ENCODE measurements around the gene CIAO2A.
"Not testable (repeated sequence)": the region's sequence is repeated elsewhere in the genome, so short reads cannot be mapped to it uniquely, and the experiment has no call there.

The CIAO2A gene

DNA sequence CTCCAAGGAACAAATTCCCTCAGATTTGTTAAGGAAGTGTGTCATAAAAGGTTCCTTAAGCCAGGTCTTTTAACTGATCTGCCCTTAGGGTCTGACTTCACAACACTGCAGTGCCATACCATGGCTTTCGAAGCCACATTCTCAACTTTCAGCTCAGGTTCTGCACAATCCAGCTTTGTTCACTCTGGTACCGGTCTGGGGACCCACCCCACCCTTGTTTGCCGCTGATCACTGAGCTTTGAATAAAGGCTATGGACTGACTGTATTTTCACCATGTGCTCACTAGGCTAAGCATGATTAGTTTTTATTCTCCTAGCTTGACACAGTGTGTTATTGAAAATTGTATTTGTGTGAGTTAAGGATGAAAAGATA lies 18.0 kb upstream of the CIAO2A start:
- DNase-seq: no peak

DNA sequence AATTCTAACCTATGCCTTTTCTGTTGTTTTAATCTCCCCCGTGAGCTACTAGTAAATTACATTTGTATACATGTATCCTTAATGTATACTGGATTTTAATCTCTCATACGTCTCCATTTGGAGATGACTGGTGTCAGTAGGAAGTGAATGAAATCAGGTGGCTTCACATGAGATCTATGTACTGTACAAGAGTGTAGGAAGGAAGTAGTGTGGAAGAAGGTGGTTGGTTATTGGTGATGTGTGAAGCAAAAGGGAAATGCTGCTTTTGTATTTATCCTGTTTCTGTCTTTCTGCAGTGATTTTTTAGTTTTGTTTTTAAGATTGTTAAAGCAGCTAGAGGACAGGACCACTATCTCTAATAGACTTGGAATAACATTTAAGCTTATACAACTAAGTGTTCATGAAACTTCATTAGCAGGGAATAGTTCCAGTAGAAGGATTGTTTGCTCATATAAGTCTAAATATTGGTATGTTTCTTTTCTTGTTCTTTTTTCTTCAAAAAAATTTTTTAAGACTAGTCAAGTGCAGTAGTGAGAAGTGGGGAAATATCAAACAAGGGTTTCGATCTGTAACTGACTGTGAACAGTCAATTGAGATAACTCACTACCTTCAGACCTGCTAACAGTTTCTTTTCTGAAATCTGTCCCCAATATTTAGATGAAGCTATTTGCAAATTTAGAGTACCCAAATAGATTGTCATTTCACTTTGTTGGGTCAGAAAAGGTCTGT lies 17.5 kb upstream of the CIAO2A start:
- no peak for DNase-seq

DNA sequence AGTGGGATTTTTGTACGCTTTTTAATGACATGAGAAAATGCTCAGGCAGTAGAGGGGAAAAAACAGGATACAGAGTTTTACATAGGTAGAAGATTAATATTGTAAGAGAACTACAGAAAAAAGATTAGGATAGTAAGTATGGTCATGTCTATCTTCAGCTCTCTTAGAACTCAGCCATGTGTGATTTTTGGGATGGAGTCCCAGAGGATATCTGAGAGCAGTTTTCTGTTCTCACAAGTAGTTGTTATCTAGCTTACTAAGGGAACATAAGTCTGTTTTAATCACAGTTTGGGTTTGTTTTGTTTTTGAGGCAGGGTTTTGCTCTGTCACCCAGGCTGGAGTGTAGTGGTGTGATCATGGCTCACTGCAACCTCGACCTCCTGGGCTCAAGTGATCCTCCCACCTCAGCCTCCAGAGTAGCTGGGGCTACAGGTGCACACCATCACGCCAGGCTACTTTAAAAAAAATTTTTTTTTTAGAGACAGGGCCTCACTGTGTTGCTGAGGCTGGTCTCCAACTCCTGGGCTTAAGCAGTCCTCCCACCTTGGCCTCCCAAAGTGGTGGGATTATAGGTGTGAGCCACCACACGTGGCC lies 16.6 kb upstream of the CIAO2A start:
- DNase-seq: not testable (repeated sequence)

DNA sequence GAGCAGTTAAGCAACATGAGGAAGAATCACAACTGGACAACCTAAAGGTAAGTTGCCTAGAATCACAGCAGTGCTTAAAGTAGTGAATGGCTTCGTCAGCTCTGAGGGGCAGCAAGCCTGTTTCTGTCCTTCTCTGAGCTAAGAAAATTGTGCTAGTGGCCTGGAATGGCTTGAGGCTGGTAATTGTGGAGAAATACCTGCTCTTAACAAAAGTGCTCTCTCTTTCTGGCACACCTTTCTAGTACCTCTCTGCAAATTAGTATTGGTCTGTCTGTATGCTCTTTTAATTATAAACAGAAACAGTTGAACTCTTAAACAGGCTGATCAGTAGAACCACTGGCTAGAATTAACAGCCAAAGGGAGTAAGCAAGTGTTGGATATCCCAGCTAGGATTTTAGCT lies 13.7 kb upstream of the CIAO2A start:
- DNase-seq: no peak

DNA sequence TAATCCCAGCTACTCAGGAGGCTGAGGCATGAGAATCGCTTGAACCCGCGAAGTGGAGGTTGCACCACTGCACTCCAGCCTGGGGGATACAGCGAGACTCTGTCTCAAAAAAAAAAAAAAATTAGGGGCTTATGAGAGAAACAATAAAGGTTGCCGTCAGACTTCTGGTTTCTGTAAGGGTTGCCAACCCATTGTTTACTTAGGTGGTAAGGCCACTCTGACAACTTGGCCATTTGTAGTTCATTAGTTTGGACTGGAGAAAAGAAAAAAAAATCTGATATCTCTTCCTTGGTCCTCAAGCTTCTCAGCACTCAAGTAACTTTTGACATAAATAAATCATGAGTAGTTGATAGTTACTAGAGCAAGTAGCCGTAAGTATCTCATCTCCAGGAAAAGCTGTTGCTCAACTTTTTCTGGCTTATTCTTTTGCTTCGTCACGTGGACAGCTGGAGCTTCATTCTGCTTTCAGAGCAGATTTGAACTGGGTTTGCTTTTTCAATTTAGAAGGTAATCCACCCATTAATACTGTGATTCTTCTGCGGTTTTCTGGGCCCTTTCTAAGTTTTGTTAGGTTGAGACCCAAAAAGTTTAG lies 11.6 kb upstream of the CIAO2A start:
- DNase-seq: no peak

DNA sequence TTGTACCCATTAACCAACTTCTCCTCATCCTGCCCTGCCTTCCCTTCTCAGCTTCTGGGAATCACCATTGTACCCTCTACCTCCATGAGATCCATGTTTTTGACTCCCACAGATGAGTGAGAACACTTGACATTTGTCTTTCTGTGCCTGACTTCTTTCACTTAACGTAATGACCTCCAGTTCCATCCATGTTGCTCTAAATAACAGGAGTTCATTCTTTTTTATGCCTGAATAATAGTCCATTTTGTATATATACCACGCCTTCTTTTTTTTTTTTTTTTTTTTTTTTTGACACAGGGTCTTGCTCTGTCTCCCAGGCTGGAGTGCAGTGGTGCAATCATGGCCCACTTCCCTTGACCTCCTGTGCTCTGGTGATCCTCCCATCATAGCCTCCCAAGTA lies 8.9 kb upstream of the CIAO2A start:
- DNase-seq: no peak

DNA sequence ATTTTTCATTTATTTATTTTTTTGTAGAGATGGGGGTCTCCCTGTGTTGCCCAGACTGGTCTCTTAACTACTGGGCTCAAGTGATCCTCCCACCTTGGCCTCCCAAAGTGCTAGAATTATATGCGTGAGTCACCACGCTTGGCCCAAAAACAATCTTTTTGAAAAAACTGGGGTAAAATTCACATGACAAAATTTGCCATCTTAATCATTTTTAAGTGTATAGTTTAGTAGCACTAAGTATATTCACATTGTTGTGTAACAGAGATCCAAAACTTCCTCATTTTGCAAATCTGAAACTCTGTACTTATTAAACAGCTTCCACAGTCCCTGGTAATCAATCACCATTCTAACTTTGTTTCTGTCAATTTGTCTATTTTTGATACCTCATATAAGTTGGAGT lies 7.3 kb upstream of the CIAO2A start:
- no peak for DNase-seq

DNA sequence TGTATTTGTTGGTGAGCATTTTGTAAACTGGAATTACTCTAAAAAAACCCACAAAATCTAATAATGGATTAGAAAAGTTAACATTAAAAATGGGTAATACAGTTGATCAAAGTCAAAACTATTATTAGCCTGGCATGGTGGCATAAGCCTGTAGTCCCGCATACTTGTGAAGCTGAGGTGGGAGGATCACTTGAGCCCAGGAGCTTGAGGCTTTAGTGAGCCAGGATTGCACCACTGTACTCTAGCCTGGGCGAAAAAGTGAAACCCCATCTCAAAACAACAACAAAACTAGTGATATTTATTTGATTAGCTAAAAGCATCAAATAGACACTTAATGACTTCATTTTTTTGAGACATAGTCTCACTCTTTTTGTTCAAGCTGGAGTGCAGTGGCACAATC lies 5.7 kb upstream of the CIAO2A start:
- no peak for DNase-seq

DNA sequence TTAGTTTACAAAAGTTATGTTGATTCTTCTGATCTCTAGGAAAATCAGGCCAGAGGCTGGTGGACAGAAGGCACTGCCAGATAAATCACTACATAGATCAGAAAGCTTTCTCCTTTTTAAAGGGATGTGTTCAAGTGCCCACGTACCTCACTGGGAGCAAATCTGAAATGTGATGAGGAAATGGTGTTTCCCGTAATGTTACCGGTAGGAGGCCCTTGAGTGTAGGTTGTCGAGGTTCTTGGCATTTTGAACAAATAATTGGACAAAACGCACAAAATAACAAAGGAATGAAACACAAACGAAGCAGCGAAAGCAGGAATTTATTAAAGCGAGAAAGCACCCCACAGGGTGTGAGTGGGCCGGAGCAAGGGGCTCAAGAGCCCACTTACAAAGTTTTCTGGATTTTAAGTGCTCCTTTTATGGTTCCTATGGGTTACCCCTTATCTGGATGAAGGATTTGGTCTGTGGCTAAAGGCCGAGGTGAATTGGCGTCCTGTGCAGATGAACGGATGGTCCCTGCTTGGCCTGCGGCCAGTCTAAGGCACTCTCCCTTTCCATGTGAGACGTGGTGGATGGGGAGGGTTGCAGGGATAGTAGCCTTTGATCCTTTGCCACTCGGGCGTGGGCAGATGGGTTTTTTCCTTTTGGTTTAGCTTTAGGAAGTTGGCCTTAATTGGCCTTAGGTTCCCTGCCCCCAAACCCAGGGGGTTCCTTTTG lies 3.2 kb upstream of the CIAO2A start:
- peak; percentile 13 for DNase-seq

DNA sequence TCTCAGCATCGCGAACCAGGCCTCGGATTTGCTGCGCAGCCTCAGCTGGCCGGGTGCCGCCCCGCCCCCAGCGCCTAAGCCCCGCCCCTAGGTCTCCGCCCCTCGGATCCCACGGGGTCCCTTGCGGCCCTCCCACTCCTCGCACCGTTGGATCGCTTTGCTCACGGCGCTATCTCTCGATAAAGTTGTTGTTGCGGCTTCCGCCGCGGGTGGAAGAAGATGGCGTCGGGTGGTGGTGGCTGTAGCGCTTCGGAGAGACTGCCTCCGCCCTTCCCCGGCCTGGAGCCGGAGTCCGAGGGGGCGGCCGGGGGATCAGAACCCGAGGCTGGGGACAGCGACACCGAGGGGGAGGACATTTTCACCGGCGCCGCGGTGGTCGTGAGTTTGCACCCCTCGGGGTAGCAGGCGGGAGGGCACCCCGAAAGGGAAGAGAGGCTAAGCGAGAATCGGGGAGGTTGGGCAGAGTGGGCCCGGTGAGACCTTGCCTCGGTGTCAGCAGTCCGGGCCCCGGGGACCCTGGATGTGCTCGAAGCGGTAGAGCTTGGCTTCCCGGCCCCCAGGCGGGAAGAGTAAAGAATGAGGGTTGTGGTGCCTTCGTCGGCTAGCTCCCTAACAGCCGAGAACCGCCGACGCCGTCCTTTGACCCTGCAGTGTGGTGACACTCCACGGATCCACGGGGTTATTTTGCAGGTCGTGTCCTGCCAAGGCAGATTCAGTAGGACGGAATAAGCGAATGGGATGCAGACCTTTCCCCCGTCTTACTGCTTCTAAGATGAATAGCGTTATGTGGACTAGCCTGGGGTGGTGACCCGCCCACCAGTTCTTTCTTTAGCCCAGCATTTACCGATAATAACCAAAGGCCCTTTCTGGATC lies 2.4 kb upstream of the CIAO2A start, which contains the start of gene SNX1:
Gene SNX1, plus strand, starts transcription at position 188 of the 873 bp plus-strand sequence. Its CDS starts 32 bp downstream, at position 220.
- peak; percentile 74 for DNase-seq

DNA sequence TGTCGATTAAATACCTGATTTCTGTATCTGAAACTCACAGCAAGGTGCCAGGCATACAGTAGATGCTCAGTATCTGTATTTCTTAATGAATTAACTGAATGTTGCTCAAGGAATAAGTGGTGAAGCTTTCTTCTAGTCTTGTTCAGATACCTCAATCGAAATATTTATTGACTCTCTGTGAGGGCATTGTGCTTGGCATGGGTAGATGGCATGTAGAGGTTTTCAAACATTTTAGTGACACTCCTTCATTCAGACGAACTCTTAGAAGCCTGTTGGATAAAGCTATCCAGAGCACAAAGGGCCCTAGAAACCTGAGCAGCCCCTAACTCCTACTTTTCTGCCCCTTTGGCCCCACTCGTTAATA lies 1.8 kb upstream of the CIAO2A start:
- DNase-seq: no peak

DNA sequence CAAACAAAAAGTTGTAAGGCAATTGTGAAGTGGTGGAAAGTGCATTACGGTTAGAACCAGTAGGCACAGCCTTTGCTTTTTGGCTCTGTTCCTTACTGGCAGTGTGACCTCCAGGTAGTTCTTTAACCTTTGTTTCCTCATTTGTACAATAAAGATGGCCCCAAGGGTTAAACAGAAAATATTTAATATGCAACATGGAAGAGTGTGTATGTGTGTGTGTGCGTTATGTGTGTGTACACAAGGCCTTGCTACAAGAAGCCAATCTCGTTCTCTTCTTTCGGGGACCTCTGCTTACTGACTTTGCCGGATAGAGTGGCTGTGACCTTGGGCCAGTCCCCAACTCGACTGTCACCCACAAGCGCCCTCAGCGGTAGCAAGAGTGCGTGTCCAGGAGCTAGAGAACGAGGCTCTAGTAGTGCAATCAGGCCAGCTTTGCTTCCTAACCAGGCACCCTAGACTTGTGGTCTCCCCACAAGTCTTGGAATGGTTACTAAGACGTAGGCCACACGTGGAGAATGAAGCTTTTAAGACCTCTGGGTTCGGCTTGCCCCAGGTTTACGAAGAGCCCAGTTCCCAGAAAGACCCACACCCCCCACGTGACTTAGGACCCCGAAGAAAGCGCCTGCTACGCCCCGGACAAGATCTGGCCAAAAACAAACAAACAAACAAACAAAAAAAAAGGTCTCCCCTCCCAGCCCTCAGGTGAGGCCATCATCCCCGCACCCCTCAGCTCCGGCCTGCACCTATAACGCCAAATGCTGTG lies 593 bp downstream of the CIAO2A start:
- DNase-seq: peak; percentile 17

DNA sequence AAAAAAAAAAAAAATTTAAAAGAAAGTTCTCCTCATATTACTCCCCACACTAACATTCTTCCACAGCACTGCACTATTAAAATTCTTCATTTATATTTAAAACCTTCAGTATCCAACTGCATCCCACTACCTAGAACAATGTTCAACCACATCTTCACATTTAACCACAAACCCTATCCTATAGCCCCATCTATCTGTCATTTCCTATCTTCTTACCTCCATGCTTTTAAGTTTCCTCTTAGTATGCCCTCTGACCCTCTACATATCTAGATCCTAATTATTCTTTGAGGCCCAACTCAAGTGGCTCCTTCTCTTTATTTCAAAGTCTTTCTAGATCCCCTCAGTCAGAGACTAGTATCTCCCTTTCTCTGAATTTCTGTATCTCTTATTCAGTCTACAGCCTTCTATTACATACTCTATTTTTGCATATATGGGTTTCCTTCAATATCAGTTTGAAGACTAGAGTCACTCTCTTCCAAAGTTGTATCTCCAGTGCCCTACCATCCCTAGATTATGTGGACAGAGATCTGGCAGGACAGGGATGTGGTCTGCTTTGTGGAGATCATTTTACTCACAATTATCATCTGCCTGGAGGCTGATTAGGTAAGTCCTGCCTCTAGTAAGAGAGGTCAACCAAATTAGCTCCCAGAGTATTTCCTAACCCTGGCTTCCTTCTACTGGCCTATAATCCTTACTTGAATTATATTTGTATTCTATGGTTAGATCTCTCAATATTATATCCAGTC lies 1.4 kb downstream of the CIAO2A start:
- no peak for DNase-seq

DNA sequence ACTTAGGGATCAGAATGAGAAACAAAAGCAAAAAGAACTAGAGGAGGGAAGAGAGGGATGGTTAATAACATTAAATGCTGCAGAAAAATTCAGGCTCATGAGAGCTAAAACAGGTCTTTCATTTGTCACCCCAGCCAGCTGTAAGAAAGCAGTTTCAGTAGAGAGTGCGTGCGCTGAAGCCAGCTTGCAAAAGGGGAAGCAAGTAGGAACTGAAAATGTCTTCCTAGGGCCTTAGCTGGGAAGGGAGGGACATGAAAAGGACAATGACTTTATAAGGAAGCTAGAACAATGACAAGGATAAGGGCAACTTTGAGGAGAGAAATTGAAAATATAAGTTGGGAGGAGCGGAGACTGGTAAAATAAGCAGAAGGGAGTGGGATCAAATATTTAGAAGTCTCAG lies 3.1 kb downstream of the CIAO2A start:
- DNase-seq: no peak

DNA sequence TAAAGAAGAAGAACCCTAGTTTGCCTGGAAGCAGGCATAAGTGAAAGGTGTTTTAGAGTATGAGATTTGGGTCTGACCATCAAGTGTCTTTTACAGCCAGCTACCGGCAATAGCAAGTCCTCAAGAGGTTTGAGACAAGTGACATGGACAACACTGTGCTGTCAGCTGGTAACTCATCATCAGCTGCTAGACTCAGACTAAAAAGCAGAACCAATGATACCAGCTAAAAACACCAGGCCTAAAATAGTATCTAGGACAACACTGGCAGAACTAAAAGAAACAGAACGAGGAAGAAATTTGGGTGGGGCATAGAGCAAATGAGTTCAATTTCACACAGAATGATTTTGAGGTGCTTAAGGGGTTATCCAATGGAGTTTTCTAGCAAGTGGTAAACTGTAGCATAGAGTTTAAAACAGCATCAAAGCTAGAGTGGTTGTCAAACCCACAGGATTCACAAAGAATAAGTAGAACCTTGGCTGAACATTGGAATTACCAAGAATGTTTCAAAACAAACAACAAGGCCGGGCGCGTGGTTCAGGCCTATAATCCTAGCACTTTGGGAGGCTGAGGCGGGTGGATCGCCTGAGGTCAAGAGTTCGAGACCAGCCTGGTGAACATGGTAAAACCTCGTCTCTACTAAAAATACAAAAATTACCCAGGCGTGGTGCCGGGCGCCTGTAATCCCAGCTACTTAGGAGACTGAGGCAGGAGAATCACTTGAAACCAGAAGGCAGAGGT lies 3.9 kb downstream of the CIAO2A start:
- no peak for DNase-seq

DNA sequence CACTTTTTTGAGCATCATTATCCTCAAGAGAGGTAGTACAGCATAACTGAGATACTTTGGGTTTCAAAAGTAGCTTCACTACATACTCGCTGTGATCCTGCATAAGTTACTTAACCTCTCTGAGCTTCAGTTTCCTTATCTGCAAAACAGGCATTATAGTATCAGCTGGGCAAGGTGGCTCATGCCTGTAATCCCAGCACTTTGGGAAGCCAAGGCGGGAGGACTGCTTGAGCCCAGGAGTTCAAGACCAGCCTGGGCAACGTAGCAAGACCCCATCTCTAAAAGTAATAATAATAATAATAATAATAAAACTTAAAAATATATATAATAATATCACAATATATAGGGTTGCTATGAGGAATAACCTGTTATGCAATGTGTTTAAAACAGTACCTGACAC lies 10.9 kb downstream of the CIAO2A start:
- DNase-seq: no peak

DNA sequence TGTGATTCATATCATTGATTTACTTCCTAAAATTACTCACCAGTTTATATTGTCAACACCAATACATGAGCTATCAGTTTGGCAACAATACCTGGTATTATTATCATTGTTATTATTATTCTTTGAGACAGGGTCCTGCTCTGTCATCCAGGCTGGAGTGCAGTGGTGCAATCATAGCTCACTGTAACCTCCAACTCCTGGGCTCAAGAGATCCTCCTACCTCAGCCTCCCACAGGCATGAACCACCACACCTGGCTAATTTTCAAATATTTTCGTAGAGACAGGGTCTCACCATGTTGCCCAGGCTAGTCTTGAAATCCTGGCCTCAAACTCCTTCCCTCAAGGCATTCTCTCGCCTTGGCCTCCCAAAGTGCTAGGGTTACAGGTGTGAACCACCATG lies 20.1 kb downstream of the CIAO2A start:
- not testable (repeated sequence) for DNase-seq

DNA sequence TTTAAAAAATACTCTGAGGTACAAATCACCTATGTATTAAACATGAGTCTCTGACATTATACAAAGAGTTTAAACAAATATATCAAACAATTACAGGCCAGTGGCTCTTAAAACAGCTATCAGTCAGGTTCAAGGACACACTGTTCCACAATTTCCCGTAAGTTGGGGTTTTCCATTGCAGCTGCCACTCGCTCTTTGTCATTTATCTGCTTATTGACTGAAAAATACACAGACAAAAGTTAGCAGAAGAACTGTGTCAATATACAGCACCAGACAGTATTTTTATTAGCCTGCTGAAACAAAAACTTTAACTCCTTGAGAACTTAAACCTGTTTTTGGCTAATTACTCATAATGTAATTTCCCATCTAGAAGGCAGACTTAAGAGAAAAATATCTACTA lies 20.8 kb downstream of the CIAO2A start:
- DNase-seq: no peak

DNA sequence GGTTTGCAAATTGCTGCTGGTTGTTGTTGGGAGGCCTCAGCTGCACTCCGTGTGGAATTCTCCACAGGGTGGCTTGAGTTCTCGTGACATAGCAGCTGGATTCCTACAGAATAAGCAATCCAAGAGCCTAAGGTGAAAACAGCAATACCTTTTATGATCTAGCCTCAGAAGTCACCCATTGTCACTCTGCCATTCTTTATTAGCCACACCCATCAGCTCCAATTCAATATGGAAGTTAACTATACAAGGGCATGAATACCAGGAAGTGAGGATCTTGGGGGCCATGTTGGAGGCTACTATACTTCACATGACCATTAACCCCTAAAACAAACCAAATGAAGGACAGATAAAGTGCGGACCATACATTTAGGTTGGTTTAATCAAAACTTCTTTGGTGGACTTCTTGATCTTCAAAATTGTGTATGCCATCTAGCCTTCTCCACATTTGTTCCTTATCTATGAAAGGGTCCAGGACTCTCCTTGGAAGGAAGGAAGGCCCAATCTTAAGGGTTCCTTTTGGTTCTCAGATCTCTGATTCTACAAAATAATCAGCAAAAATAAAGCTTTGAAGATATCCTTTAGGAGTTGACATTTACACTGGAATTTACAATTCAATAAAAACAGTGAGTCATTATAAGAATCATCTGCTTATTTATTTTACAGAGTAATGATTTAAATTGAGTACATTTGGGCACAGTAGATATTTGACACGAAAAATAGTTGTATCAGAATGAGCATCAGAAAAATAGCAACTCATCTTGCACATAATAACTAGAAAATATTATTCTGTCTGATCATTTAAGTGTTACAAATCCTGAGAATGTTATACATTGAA lies 21.5 kb downstream of the CIAO2A start:
- DNase-seq: no peak

Measured in DMS79 (cell line).